Activated T-cell treated with anti-CD3 and anti-CD28 coated beads, Interleukin-2, amount 50 U/mL, for 24 hours (primary cell): Measurements from ENCODE around the gene MIER2.
"Not testable (repeated sequence)": the region's sequence is repeated elsewhere in the genome, so short reads cannot be mapped to it uniquely, and the experiment has no call there.

ENCODE experiments used
- DNase-seq: peaks from one replicate; pipeline ENCODE4 v3.0.0-alpha.2; 2020
- H3K27ac Mint-ChIP-seq: 2 replicates; pipeline ENCODE4 v1.8.0; 2020; ENCODE audit warnings: mild to moderate bottlenecking, mixed read lengths
- H3K27me3 Mint-ChIP-seq: 2 replicates; pipeline ENCODE4 v1.8.0; 2020; ENCODE audit warnings: mixed read lengths
- H3K36me3 Mint-ChIP-seq: 2 replicates; pipeline ENCODE4 v1.8.0; 2020; ENCODE audit warnings: low read depth, mixed read lengths
- H3K4me1 Mint-ChIP-seq: 2 replicates; pipeline ENCODE4 v1.8.0; 2020; ENCODE audit warnings: low read depth, mixed read lengths
- H3K4me3 Mint-ChIP-seq: 2 replicates; pipeline ENCODE4 v1.8.0; 2020; ENCODE audit warnings: mild to moderate bottlenecking, moderate library complexity, mixed read lengths
- H3K9me3 Mint-ChIP-seq: 2 replicates; pipeline ENCODE4 v1.8.0; 2020; ENCODE audit warnings: mixed read lengths

The MIER2 gene

DNA sequence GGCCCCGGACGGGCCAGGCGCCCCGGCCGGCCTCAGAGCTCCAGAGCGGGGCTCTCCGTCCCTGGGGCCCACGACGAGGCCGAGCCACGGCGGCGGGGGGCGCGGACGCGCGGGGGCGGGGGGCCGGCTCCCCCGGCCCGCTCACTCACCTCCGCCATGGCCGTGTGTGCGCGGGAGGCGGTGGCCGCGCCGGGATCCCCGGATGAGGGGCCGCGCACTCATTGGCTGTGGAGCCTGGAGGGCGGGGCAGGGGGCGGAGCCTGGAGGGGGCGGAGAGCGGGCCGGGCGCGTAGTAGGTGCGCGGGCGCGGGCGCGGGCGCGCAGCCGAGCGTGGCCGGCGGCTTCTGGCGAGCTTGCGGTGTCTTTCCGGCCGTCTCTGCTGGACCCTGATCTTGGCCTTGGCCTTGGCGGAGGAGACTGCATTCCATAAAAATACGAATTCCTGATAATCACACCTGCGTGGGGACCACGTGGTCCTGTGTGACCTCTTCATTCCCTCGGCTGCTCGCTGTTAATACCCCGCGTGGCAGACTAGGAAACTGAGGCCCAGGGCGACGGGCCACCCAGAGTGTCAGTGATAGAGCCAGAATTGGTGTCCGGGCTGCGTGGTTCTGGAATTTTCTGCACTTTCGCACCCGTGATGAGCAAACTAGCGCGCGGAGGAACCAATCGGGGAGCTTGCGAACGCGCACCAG is at the start of gene MIER2:
Gene MIER2 (minus strand): TSS at position 172 of the 695 bp plus-strand sequence. CDS start 14 bp downstream, at position 158.
- peaks cover 7% of the 10 kb centered on the region for H3K9me3 Mint-ChIP-seq
- peak; percentile 98 for DNase-seq
- peaks cover 50% of the 10 kb centered on the region for H3K4me1 Mint-ChIP-seq
- H3K27me3 Mint-ChIP-seq, result peaks cover 12% of the 10 kb centered on the region
- H3K27ac Mint-ChIP-seq, result peak within 1 kb of the TSS; percentile 83
- H3K36me3 Mint-ChIP-seq, result peaks cover 39% of the 10 kb centered on the region
- peak within 1 kb of the TSS; percentile 81 for H3K4me3 Mint-ChIP-seq

DNA sequence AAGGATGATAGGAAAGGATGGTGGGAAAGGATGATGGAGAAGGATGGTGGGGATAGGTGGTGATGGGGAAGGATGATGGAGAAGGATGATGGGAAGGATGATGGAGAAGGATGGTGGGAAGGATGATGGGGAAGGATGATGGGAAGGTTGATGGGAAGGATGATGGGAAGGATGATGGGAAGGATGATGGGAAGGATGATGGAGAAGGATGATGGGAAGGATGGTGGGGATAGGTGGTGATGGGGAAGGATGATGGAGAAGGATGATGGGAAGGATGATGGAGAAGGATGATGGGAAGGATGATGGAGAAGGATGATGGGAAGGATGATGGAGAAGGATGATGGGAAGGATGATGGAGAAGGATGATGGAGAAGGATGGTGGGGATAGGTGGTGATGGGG is 49.0 kb upstream of the MIER2 start:
- not testable (repeated sequence) for DNase-seq, H3K27ac Mint-ChIP-seq, H3K4me3 Mint-ChIP-seq, H3K36me3 Mint-ChIP-seq, H3K27me3 Mint-ChIP-seq, H3K4me1 Mint-ChIP-seq
- peaks cover 10% of the 10 kb centered on the region for H3K9me3 Mint-ChIP-seq

DNA sequence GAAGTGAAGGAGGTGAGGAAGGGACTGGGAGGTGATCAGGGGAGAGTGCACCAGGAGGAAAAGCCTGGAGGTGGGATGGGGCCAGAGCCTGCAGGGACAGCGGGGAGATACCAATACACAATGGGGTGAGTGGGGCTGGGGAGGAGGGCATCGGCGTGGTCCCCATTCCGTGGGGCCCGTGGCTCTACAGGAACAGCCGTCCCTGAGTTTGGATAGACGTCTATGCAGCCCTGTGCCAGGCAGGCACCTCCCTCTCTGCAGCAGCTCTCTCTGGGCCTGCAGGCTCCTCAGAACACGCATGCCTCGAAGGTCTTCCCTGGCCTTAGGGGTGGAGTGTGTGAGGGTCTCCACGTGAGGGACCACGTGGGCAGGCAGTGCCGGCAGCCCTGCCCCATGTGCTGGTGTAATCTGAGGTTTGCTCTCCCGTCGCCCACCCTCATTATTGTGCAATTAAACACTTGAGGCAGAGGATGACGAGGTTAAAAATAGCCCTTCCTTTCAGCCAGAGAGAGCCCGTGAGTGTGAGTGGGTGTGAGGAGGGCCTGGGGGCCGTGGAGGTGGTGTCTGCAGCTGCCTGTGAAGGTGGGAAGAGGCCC is 47.9 kb upstream of the MIER2 start:
- Mint-ChIP-seq H3K27ac (no peak overlapping the region), H3K27me3 (peaks cover 11% of the 10 kb centered on the region), H3K36me3 (no peaks in the 10 kb centered on the region), H3K4me1 (peaks cover 6% of the 10 kb centered on the region), H3K9me3 (peaks cover 10% of the 10 kb centered on the region), H3K4me3 (no peak overlapping the region)
- no peak for DNase-seq

- no peak overlapping the region for H3K27ac Mint-ChIP-seq
- H3K4me3 Mint-ChIP-seq, result no peak overlapping the region
- peaks cover 6% of the 10 kb centered on the region for H3K4me1 Mint-ChIP-seq
These were observed 47.3 kb upstream of the MIER2 start for GRCh38 chr19:391726-392374.

GRCh38 chr19:391207-391557 is 46.6 kb upstream of the MIER2 start:
- H3K36me3 Mint-ChIP-seq, result no peaks in the 10 kb centered on the region
- H3K27me3 Mint-ChIP-seq, result peaks cover 21% of the 10 kb centered on the region
- H3K9me3 Mint-ChIP-seq, result peaks cover 10% of the 10 kb centered on the region
- H3K4me3 Mint-ChIP-seq, result no peak overlapping the region
- H3K27ac Mint-ChIP-seq, result no peak overlapping the region
- DNase-seq, result no peak
- H3K4me1 Mint-ChIP-seq, result peaks cover 6% of the 10 kb centered on the region

More at GRCh38 chr19:391726-392374, 47.3 kb upstream of the MIER2 start:
- H3K36me3 Mint-ChIP-seq, result no peaks in the 10 kb centered on the region
- H3K9me3 Mint-ChIP-seq, result peaks cover 10% of the 10 kb centered on the region
- no peak for DNase-seq
- H3K27me3 Mint-ChIP-seq, result peaks cover 15% of the 10 kb centered on the region

- Mint-ChIP-seq H3K9me3 (peaks cover 8% of the 10 kb centered on the region), H3K4me1 (peaks cover 6% of the 10 kb centered on the region), H3K27me3 (peaks cover 27% of the 10 kb centered on the region), H3K27ac (no peak overlapping the region), H3K4me3 (no peak overlapping the region), H3K36me3 (no peaks in the 10 kb centered on the region)
- DNase-seq, result no peak
These were observed 46.0 kb upstream of the MIER2 start for GRCh38 chr19:390386-391206.

DNA sequence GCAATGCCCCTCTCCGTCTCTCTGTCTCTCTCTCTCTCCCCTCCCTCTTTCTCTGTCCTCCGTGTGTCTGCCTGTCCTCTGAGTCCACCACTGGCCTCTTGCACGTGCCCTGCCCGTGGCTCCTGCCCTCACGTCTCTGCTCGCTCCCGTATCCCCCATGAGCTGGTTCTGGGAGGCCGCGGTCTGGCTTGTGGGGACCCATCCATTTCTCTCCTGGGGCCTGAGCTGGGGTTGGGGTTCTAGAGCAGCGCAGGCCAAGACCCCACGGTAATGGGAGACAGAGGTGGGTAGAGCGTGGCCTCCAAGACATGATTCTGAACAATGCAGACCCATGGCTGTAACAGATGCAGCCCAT is 45.3 kb upstream of the MIER2 start:
- peaks cover 33% of the 10 kb centered on the region for H3K27me3 Mint-ChIP-seq
- H3K27ac Mint-ChIP-seq, result no peak overlapping the region
- no peak for DNase-seq
- H3K4me3 Mint-ChIP-seq, result no peak overlapping the region
- no peaks in the 10 kb centered on the region for H3K36me3 Mint-ChIP-seq
- H3K9me3 Mint-ChIP-seq, result peaks cover 5% of the 10 kb centered on the region
- peaks cover 6% of the 10 kb centered on the region for H3K4me1 Mint-ChIP-seq

DNA sequence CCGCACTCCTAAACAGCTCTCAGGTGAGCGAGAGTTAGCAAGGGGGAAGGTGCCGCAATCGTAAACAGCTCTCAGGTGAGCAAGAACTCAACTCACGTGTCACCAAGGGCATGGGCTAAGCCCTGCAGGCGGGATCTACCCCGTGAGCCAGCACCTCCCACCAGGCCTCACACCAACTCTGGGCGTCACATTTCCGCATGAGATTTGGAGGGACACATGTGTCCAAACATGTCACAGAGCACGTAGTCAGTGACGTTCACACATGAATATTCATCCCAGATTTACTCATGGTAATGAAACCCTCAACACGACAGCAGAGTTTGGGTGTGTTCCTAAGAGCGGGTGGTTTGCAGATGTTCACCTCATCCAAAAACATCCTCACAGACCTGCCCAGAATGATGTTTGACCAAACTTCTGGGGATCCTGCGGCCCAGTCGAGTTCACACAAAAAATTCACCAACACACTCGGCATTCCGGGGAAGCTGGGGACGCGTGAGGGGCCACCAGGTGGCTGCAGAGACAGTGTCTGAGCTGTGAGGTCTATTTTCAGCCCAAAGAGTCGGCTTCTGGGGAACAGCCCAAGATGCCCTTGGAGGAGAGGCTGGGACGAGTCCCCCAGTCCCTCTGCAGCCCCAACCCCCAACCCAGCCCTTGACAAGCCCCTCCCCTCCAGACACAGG is 44.8 kb upstream of the MIER2 start:
- Mint-ChIP-seq H3K27me3 (peaks cover 37% of the 10 kb centered on the region), H3K4me3 (no peak overlapping the region), H3K4me1 (peaks cover 7% of the 10 kb centered on the region), H3K9me3 (peaks cover 5% of the 10 kb centered on the region), H3K27ac (no peak overlapping the region), H3K36me3 (no peaks in the 10 kb centered on the region)
- no peak for DNase-seq

DNA sequence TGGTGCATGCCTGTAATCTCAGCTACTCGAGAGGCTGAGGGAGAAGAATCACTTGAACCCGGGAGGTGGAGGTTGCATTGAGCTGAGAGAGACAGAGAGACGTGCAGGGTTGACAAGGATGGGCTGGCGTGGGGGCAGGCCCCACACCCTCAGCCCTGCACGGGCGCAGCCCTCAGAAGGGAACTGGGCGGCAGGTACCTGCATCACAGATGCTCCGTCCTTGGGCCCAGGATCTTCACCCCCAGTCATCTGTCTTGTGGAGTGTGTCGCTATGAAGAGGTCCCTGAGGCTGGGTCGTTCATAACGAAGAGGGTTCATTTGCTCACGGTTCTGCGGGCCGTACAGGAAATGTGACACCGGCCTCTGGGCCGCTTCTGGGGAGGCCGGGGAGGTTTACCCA is 44.1 kb upstream of the MIER2 start:
- Mint-ChIP-seq H3K27me3 (peaks cover 44% of the 10 kb centered on the region), H3K36me3 (no peaks in the 10 kb centered on the region), H3K4me3 (no peak overlapping the region), H3K9me3 (peaks cover 5% of the 10 kb centered on the region), H3K4me1 (peaks cover 14% of the 10 kb centered on the region), H3K27ac (no peak overlapping the region)
- no peak for DNase-seq

DNA sequence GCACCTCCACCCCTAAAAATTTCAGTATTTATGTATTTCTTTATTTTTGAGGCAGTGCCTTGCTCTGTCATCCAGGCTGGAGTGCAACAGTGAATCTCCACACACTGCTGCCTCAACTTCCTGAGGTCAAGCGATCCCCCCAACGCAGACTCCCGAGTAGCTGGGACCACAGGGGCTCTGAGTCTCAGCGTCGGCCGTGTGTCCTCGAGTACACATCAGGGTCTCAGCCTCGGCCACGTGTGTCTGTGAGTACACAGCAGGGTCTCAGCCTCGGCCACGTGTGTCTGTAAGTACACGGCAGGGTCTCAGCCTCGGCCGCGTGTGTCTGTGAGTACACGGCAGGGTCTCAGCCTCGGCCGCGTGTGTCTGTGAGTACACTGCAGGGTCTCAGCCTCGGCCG is 43.2 kb upstream of the MIER2 start:
- Mint-ChIP-seq H3K9me3 (no peaks in the 10 kb centered on the region), H3K36me3 (no peaks in the 10 kb centered on the region), H3K4me1 (peaks cover 23% of the 10 kb centered on the region), H3K4me3 (no peak overlapping the region), H3K27ac (no peak overlapping the region), H3K27me3 (peaks cover 49% of the 10 kb centered on the region)
- no peak for DNase-seq

DNA sequence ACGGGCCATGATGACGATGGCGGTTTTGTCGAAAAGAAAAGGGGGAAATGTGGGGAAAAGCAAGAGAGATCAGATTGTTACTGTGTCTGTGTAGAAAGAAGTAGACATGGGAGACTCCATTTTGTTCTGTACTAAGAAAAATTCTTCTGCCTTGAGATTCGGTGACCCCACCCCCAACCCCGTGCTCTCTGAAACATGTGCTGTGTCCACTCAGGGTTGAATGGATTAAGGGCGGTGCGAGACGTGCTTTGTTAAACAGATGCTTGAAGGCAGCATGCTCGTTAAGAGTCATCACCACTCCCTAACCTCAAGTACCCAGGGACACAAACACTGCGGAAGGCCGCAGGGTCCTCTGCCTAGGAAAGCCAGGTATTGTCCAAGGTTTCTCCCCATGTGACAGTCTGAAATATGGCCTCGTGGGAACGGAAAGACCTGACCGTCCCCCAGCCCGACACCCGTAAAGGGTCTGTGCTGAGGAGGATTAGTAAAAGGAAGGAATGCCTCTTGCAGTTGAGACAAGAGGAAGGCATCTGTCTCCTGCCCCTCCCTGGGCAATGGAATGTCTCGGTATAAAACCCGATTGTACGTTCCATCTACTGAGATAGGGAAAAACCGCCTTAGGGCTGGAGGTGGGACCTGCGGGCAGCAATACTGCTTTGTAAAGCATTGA is 42.2 kb upstream of the MIER2 start:
- H3K27me3 Mint-ChIP-seq, result peaks cover 49% of the 10 kb centered on the region
- H3K27ac Mint-ChIP-seq, H3K36me3 Mint-ChIP-seq, H3K4me3 Mint-ChIP-seq, DNase-seq, H3K9me3 Mint-ChIP-seq: not testable (repeated sequence)
- H3K4me1 Mint-ChIP-seq, result peaks cover 26% of the 10 kb centered on the region

GRCh38 chr19:386189-386588 is 41.6 kb upstream of the MIER2 start:
- DNase-seq, H3K4me3 Mint-ChIP-seq, H3K9me3 Mint-ChIP-seq, H3K27ac Mint-ChIP-seq, H3K36me3 Mint-ChIP-seq: not testable (repeated sequence)
- H3K27me3 Mint-ChIP-seq, result peaks cover 49% of the 10 kb centered on the region
- H3K4me1 Mint-ChIP-seq, result peaks cover 26% of the 10 kb centered on the region

- Mint-ChIP-seq H3K4me3 (no peak overlapping the region), H3K27me3 (peaks cover 49% of the 10 kb centered on the region), H3K27ac (no peak overlapping the region), H3K36me3 (no peaks in the 10 kb centered on the region), H3K9me3 (peaks cover 3% of the 10 kb centered on the region), H3K4me1 (peaks cover 25% of the 10 kb centered on the region)
- no peak for DNase-seq
These were observed 40.2 kb upstream of the MIER2 start for GRCh38 chr19:384799-385169.
